DMS114 treated with DMSO at 0.1 percent for 48 hours (cell line): ENCODE data around the gene CRYGC.

Experiments used
- DNase-seq: peaks from one replicate; lab custom pipeline; 2025; ENCODE audit not compliant: unreplicated experiment; lab: John Stamatoyannopoulos, UW

CRYGC gene

DNA sequence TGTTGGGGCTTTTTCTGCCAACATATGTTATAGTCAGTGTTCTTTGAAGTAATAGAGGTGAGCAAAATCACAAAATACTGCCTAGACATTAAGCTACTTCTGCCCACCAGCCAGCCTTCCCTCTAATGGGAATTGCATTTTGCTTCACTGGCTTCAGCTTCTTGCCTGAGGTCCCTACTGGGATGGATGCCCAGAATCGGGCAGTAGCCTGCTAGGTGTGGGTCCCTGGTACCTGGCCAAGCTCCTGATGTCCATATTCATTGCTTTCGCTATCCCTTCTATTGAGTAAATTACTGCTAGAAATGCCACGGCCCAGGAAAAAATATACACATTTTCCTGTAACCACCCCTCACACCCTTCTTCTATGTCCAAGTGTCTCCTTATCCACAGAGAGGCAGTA is 32.3 kb downstream of the CRYGC start:
- no peak for DNase-seq

DNA sequence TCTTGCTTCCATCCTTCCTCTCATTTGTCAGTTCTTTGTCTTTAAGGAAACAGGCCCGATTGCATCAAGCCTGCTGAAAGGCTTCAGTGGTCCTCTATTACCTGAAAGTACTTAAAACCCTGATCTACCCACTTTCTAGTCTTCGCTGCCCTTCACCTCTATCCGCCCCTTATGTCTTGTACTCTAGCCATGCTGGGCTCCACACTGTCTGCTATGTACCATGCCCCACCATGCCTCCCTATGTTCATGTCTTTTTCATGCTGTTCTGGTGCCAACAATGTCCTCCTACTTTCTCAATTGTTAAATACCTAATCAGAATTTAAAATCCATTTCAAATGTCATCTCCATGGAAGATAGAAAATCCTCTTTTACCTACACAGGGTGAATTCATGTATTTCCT is 33.5 kb downstream of the CRYGC start:
- no peak for DNase-seq

DNA sequence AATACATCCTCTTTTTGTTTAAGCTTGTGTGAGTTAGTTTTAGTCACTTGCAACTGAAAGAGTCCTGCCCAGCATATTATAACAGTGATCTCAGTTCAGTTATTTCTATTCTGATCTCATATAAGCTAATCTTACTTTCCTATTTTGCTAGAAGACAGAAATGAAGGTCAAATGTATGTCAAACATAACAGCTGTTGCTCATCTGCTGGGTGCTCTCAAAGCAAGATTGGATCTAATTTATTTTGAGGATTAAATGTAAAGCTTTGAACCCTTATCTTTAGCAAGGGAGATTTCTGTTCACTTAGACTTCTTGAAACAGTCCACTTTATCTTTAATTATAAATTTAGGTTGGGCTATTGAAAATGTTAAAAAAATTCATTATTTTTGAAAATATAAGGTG is 36.5 kb downstream of the CRYGC start:
- DNase-seq = no peak

DNA sequence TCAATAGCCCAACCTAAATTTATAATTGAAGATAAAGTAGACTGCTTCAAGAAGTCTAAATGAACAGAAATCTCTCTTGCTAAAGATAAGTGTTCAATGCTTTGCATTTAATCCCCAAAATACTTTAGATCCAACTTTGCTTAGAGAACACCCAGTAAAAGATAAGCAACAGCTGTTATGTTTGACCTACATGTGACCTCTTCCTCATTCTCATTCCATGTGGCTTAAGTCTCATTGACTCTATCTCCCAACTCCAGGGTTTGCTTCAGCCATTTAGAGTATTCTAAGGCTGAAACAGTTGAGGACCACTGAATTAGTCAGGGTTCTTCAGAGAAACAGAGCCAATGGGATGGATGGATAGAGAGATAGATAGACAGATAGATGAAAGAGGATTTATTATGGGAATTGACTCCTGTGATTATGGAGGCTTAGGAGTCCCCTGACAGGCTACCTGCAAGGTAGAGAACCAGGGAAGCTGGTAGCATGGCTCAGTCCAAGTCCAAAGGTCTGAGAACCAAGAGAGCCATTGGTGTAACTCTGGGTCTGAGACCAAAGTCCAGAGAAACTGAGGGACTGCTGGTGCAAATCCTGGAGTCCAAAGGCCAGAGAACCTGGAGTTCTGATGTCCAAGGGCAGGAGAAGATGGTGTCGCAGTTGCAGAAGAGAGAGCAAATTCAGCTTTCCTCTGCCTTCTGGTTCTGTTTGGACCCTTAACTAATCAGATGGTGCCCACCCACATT is 37.4 kb downstream of the CRYGC start:
- no peak for DNase-seq

DNA sequence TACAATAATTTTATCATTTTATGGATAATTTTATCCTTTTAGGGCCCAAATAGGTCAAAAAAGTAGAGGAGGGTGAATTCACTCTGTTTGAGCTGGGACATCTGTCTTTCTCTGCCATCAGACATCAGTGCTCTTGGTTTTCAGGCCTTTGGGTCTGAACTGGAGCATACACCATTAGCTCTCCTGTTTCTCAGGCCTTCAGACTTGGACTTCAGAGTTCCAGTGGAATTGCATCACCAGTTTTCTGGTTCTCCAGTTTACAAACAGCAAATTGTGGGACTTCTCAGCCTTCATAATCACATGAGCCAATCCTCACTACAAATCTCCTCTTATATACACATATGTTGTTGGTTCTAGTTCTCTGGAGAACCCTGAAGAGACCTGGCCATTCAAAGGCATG is 39.2 kb downstream of the CRYGC start:
- no peak for DNase-seq

DNA sequence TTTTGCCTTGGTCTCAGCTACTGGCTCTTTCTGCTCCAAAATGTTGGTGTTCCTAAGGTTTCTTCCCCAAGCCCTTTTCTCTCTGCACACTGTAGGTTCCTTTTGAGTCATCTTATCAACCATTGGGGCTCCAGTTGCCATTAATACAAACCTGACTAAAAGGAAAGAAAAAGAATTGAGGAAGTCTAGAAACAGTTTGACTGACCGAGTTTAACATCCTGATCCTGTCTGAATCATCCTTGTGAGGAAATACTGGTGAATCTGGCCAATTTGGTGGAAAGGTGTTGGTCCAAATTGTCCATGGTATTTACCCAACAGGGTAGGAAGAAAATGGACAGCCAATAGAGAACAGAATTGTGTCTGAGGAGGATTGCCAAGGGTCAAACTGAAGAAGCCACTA is 43.6 kb downstream of the CRYGC start:
- DNase-seq = no peak

DNA sequence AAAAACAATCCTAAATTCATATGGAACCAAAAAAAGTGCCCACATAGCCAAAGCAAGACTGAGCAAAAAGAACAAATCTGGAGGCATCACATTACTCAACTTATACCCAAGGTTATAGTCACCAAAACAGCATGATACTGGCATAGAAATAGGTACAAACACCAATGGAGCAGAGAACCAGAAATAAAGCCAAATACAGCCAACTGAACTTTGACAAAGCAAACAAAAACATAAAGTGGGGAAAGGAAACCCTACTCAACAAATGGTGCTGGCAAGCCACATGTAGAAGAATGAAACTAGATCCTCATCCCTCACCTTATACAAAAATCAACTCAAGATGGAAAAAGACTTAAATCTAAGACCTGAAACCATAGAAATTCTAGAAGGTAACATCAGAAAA is 45.8 kb downstream of the CRYGC start:
- no peak for DNase-seq
